Neural progenitor cell (in vitro differentiated cells): ENCODE results near the gene PRR35. TPM values are rescaled to one million over a fixed set of nuclear protein-coding genes. Genes with fewer than 3 reads are reported as not detected.

Experiments
- DNase-seq: peaks from one replicate; pipeline ENCODE4 v3.0.0-alpha.2; 2016; ENCODE audit warnings: low spot score
- H2AFZ ChIP-seq: fragments of 200-600 bp; sonication (generic); replicated peaks from 2 replicates; pipeline ENCODE4 v1.6.1; 2016; ENCODE audit warnings: antibody characterized with exemption
- H3F3A ChIP-seq: fragments of 200-600 bp; sonication (generic); 2 replicates; pipeline ENCODE4 v1.6.1; 2016; ENCODE audit warnings: antibody characterized with exemption, low read depth
- H3K27ac ChIP-seq: fragments of 200-600 bp; sonication (generic); 2 replicates; pipeline ENCODE4 v1.5.1; 2016; ENCODE audit warnings: mild to moderate bottlenecking
- H3K27me3 ChIP-seq: fragments of 200-600 bp; sonication (generic); 2 replicates; pipeline ENCODE4 v1.6.1; 2016; ENCODE audit warnings: mild to moderate bottlenecking, moderate library complexity
- H3K36me3 ChIP-seq: fragments of 200-600 bp; sonication (generic); 2 replicates; pipeline ENCODE4 v1.5.1; 2016
- H3K4me1 ChIP-seq: fragments of 200-600 bp; sonication (generic); 2 replicates; pipeline ENCODE4 v1.6.1; 2016; ENCODE audit warnings: mixed run types
- H3K4me2 ChIP-seq: fragments of 200-600 bp; sonication (generic); 2 replicates; pipeline ENCODE4 v1.6.1; 2016
- H3K4me3 ChIP-seq: fragments of 200-600 bp; sonication (generic); 2 replicates; pipeline ENCODE4 v1.5.1; 2016
- H3K79me2 ChIP-seq: fragments of 200-600 bp; sonication (generic); 2 replicates; pipeline ENCODE4 v1.6.1; 2016; ENCODE audit warnings: low read depth
- H3K9ac ChIP-seq: fragments of 200-600 bp; sonication (generic); 2 replicates; pipeline ENCODE4 v1.6.1; 2016
- H3K9me3 ChIP-seq: fragments of 200-600 bp; sonication (generic); 2 replicates; pipeline ENCODE4 v1.5.1; 2016; ENCODE audit warnings: low read depth
- H4K20me1 ChIP-seq: fragments of 200-600 bp; sonication (generic); 2 replicates; pipeline ENCODE4 v1.6.1; 2016; ENCODE audit warnings: low read depth
- H3K27ac Mint-ChIP-seq: 3 replicates; pipeline ENCODE4 v1.8.0; 2021; ENCODE audit warnings: mixed read lengths
- H3K27me3 Mint-ChIP-seq: 2 replicates; pipeline ENCODE4 v1.8.0; 2022; ENCODE audit warnings: low read depth, mild to moderate bottlenecking, inconsistent platforms, moderate library complexity, mixed read lengths; ENCODE audit not compliant: insufficient read depth
- H3K36me3 Mint-ChIP-seq: 3 replicates; pipeline ENCODE4 v1.8.0; 2021; ENCODE audit warnings: mixed read lengths
- H3K4me1 Mint-ChIP-seq: 3 replicates; pipeline ENCODE4 v1.8.0; 2021; ENCODE audit warnings: mixed read lengths
- H3K4me3 Mint-ChIP-seq: 3 replicates; pipeline ENCODE4 v1.8.0; 2021; ENCODE audit warnings: mild to moderate bottlenecking, moderate library complexity, mixed read lengths
- H3K9me3 Mint-ChIP-seq: 3 replicates; pipeline ENCODE4 v1.8.0; 2020; ENCODE audit warnings: mixed read lengths
- EZH2 ChIP-seq: fragments of 200-600 bp; sonication (generic); IDR thresholded peaks from 2 replicates; pipeline ENCODE4 v1.6.1; 2017; ENCODE audit warnings: antibody characterized with exemption, mild to moderate bottlenecking, moderate library complexity
- EZH2phosphoT487 ChIP-seq: fragments of 200-600 bp; sonication (generic); IDR thresholded peaks from 2 replicates; pipeline ENCODE4 v1.6.1; 2017; ENCODE audit warnings: antibody characterized with exemption
- total RNA-seq: library from RNA; depleted of rRNA; stranded (reverse); fragments of >200 nt; gene quantifications from 2 replicates; pipeline ENCODE4 v1.2.3, GENCODE V29; 2015; ENCODE audit warnings: low replicate concordance
- TF ChIP-seq, protein P1 (sequence below): fragments of 200-600 bp; sonication (generic); IDR thresholded peaks from 2 replicates; pipeline ENCODE4 v1.5.1; 2017; ENCODE audit warnings: antibody characterized with exemption, mild to moderate bottlenecking

PRR35 gene
- total RNA-seq, 1 donor from 2014 or later: not detected

- Mint-ChIP-seq H3K27ac (no peak overlapping the region), H3K9me3 (no peaks in the 10 kb centered on the region)
Measured at GRCh38 chr16:520847-521246, 39.3 kb upstream of the PRR35 start.

GRCh38 chr16:521381-522210 lies 38.6 kb upstream of the PRR35 start:
- no peak overlapping the region for H3K4me2 ChIP-seq
- TF ChIP-seq EZH2: no peak
- TF ChIP-seq, protein P1, sequence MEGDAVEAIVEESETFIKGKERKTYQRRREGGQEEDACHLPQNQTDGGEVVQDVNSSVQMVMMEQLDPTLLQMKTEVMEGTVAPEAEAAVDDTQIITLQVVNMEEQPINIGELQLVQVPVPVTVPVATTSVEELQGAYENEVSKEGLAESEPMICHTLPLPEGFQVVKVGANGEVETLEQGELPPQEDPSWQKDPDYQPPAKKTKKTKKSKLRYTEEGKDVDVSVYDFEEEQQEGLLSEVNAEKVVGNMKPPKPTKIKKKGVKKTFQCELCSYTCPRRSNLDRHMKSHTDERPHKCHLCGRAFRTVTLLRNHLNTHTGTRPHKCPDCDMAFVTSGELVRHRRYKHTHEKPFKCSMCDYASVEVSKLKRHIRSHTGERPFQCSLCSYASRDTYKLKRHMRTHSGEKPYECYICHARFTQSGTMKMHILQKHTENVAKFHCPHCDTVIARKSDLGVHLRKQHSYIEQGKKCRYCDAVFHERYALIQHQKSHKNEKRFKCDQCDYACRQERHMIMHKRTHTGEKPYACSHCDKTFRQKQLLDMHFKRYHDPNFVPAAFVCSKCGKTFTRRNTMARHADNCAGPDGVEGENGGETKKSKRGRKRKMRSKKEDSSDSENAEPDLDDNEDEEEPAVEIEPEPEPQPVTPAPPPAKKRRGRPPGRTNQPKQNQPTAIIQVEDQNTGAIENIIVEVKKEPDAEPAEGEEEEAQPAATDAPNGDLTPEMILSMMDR: peak; percentile 35
- no peak for TF ChIP-seq EZH2phosphoT487
- H3K36me3 ChIP-seq: no peaks in the 10 kb centered on the region
- peaks cover 5% of the 10 kb centered on the region for H3K36me3 Mint-ChIP-seq
- peaks cover 9% of the 10 kb centered on the region for H3K4me1 Mint-ChIP-seq
- H3K4me3 Mint-ChIP-seq: no peak overlapping the region
- no peak overlapping the region for H3K9ac ChIP-seq
- no peaks in the 10 kb centered on the region for H3K9me3 Mint-ChIP-seq
- H3K27me3 ChIP-seq: no peaks in the 10 kb centered on the region
- H3K9me3 ChIP-seq: no peaks in the 10 kb centered on the region
- peaks cover 5% of the 10 kb centered on the region for H3K27me3 Mint-ChIP-seq
- peaks cover 29% of the 10 kb centered on the region for H4K20me1 ChIP-seq
- H3F3A ChIP-seq: peaks cover 7% of the 10 kb centered on the region
- no peak overlapping the region for H3K4me3 ChIP-seq
- peaks cover 10% of the 10 kb centered on the region for H3K79me2 ChIP-seq
- no peak overlapping the region for H2AFZ ChIP-seq
- no peak for DNase-seq
- no peaks in the 10 kb centered on the region for H3K4me1 ChIP-seq
- no peak overlapping the region for H3K27ac Mint-ChIP-seq
- no peak overlapping the region for H3K27ac ChIP-seq

More at GRCh38 chr16:520847-521246, 39.3 kb upstream of the PRR35 start:
- no peaks in the 10 kb centered on the region for H3K4me1 ChIP-seq
- no peak overlapping the region for H2AFZ ChIP-seq
- Mint-ChIP-seq H3K27me3 (peaks cover 3% of the 10 kb centered on the region), H3K36me3 (peaks cover 7% of the 10 kb centered on the region), H3K4me1 (peaks cover 6% of the 10 kb centered on the region), H3K4me3 (no peak overlapping the region)
- no peaks in the 10 kb centered on the region for H3K36me3 ChIP-seq
- H3K9me3 ChIP-seq: no peaks in the 10 kb centered on the region
- H3K27me3 ChIP-seq: no peaks in the 10 kb centered on the region
- H3K9ac ChIP-seq: no peak overlapping the region
- no peak overlapping the region for H3K4me3 ChIP-seq
- peaks cover 22% of the 10 kb centered on the region for H4K20me1 ChIP-seq
- H3F3A ChIP-seq: peaks cover 7% of the 10 kb centered on the region
- DNase-seq: no peak
- TF ChIP-seq EZH2 (no peak), EZH2phosphoT487 (no peak)
- TF ChIP-seq, protein P1: no peak
- H3K27ac ChIP-seq: no peak overlapping the region
- peaks cover 3% of the 10 kb centered on the region for H3K79me2 ChIP-seq
- no peak overlapping the region for H3K4me2 ChIP-seq

- H3K36me3 ChIP-seq: no peaks in the 10 kb centered on the region
- TF ChIP-seq, protein P1: no peak
- TF ChIP-seq EZH2phosphoT487: no peak
- TF ChIP-seq EZH2: no peak
- no peak overlapping the region for H3K4me3 ChIP-seq
- H3K4me2 ChIP-seq: no peak overlapping the region
- peaks cover 32% of the 10 kb centered on the region for H4K20me1 ChIP-seq
- H3K4me1 Mint-ChIP-seq: peaks cover 11% of the 10 kb centered on the region
- H3K4me1 ChIP-seq: no peaks in the 10 kb centered on the region
- peaks cover 5% of the 10 kb centered on the region for H3K36me3 Mint-ChIP-seq
- peaks cover 7% of the 10 kb centered on the region for H3F3A ChIP-seq
- no peaks in the 10 kb centered on the region for H3K27me3 ChIP-seq
- no peaks in the 10 kb centered on the region for H3K9me3 Mint-ChIP-seq
- H3K27ac Mint-ChIP-seq: no peak overlapping the region
- peaks cover 7% of the 10 kb centered on the region for H3K27me3 Mint-ChIP-seq
- no peak overlapping the region for H3K27ac ChIP-seq
- no peak overlapping the region for H2AFZ ChIP-seq
- H3K79me2 ChIP-seq: peaks cover 12% of the 10 kb centered on the region
- DNase-seq: no peak
- H3K9me3 ChIP-seq: no peaks in the 10 kb centered on the region
- peak overlapping the region; percentile 71 for H3K4me3 Mint-ChIP-seq
- no peak overlapping the region for H3K9ac ChIP-seq
Measured at GRCh38 chr16:522320-523096, 37.7 kb upstream of the PRR35 start.
